ENCODE measurements around the gene UNC79.

GRCh38 chr14:93381644-93382043 is 49.1 kb upstream of the UNC79 start:
- TF ChIP-seq CTCF (IDR thresholded peaks at IDR 0.05) (no peak), POLR2A (IDR thresholded peaks at IDR 0.05) (no peak)

Measured in Peyer's patch (tissue), 4 donors.